H1 (cell line): ENCODE data around the gene MBTPS1. TPM values are rescaled to one million over a fixed set of nuclear protein-coding genes. Genes with fewer than 3 reads are reported as not detected.

ENCODE experiments used
- CTCF ChIA-PET: fragments of 300-600 bp; sonication (Branson Sonifier 250); formaldehyde crosslinking; loops from one replicate; lab custom pipeline; 2021; ENCODE audit not compliant: partially characterized antibody; lab: Charles Lee
- POLR2A ChIA-PET: fragments of 300-600 bp; sonication (Branson Sonifier 250); formaldehyde crosslinking; loops from one replicate; lab custom pipeline; 2021; ENCODE audit warnings: inconsistent platforms; ENCODE audit not compliant: partially characterized antibody; lab: Charles Lee
- DNase-seq, 2 experiments: peaks; one replicate each; pipeline versions ENCODE4 v3.0.0 to v3.0.0-alpha.2; 2010 to 2022; ENCODE audit warnings: low spot score in 2 of 2, low read depth in 1 of 2, mixed read lengths in 1 of 2
- FAIRE-seq: peaks from 2 replicates; lab custom pipeline; 2011; peaks lifted over from hg19 to GRCh38; lab: Jason Lieb, UNC
- H2AFZ ChIP-seq: 2 replicates; pipeline ENCODE4 v1.8.1; 2012; ENCODE audit warnings: low read length, inconsistent platforms
- H2AK5ac ChIP-seq: 2 replicates; pipeline ENCODE4 v1.6.1; 2013; ENCODE audit warnings: low read depth, low read length
- H2BK120ac ChIP-seq: replicated peaks from 2 replicates; pipeline ENCODE3; 2013; ENCODE audit warnings: low read depth, low read length, inconsistent platforms
- H2BK12ac ChIP-seq: 2 replicates; pipeline ENCODE4 v1.6.1; 2013; ENCODE audit warnings: low read depth, low read length
- H2BK15ac ChIP-seq: 2 replicates; pipeline ENCODE4 v1.6.1; 2013; ENCODE audit warnings: low read length
- H2BK20ac ChIP-seq: 2 replicates; pipeline ENCODE4 v1.6.1; 2013; ENCODE audit warnings: low read length
- H2BK5ac ChIP-seq: 2 replicates; pipeline ENCODE4 v1.6.1; 2013; ENCODE audit warnings: low read depth, low read length
- H3K14ac ChIP-seq: 2 replicates; pipeline ENCODE4 v1.6.1; 2013; ENCODE audit warnings: inconsistent platforms; ENCODE audit not compliant: insufficient read length
- H3K18ac ChIP-seq: 2 replicates; pipeline ENCODE4 v1.6.1; 2013; ENCODE audit warnings: low read length; ENCODE audit errors: extremely low read depth
- H3K23ac ChIP-seq: 2 replicates; pipeline ENCODE4 v1.6.1; 2013; ENCODE audit warnings: inconsistent platforms; ENCODE audit not compliant: insufficient read length
- H3K23me2 ChIP-seq: 2 replicates; pipeline ENCODE4 v1.6.1; 2013; ENCODE audit warnings: low read depth, low read length
- H3K27ac ChIP-seq: 2 replicates; pipeline ENCODE4 v1.6.1; 2011; ENCODE audit warnings: low read depth, low read length, inconsistent platforms
- H3K27me3 ChIP-seq, 4 experiments: replicated peaks in 1 of 4; 1 replicate in 1 of 4; 2 replicates in 3 of 4; pipeline versions ENCODE4 v1.6.1 to v1.8.1; 2011 to 2013; ENCODE audit warnings: low read length in 3 of 4, mild to moderate bottlenecking in 3 of 4, inconsistent platforms in 2 of 4, mixed read lengths in 2 of 4, moderate library complexity in 1 of 4; ENCODE audit not compliant: control insufficient read depth in 3 of 4, insufficient read depth in 3 of 4; ENCODE audit errors: extremely low read depth in 1 of 4
- H3K36me3 ChIP-seq, 4 experiments: 2 replicates each; pipeline versions ENCODE4 v1.6.1 to v1.8.1; 2011 to 2013; ENCODE audit warnings: mild to moderate bottlenecking in 4 of 4, low read length in 3 of 4, moderate library complexity in 2 of 4, control low read depth in 1 of 4, inconsistent platforms in 1 of 4; ENCODE audit not compliant: insufficient read depth in 4 of 4, control insufficient read depth in 2 of 4
- H3K4ac ChIP-seq: replicated peaks from 2 replicates; pipeline ENCODE3; 2013; ENCODE audit warnings: low read length, low read depth, mixed read lengths, inconsistent platforms; ENCODE audit not compliant: insufficient read length
- H3K4me1 ChIP-seq, 4 experiments: replicated peaks in 1 of 4; 1 replicate in 1 of 4; 2 replicates in 3 of 4; pipeline versions ENCODE4 v1.6.1 to v1.8.1; 2011 to 2013; ENCODE audit warnings: low read length in 3 of 4, inconsistent platforms in 2 of 4, mixed read lengths in 1 of 4; ENCODE audit not compliant: insufficient read depth in 4 of 4, control insufficient read depth in 3 of 4
- H3K4me2 ChIP-seq, 2 experiments: 2 replicates each; pipeline versions ENCODE4 v1.6.1 to v1.8.1; 2011 to 2013; ENCODE audit warnings: low read depth in 2 of 2, low read length in 2 of 2, control low read depth in 1 of 2, inconsistent platforms in 1 of 2, mild to moderate bottlenecking in 1 of 2; ENCODE audit not compliant: insufficient read depth in 1 of 2
- H3K4me3 ChIP-seq, 4 experiments: fragments of 200-600, 300-600 bp in 1 of 4; sonication (generic), shearing (Covaris generic), sonication (Bioruptor Twin) in 1 of 4; 2 replicates each; pipeline versions ENCODE4 v1.5.1 to v1.8.1; 2011 to 2016; ENCODE audit warnings: low read length in 4 of 4, low read depth in 3 of 4, control low read depth in 2 of 4, inconsistent platforms in 2 of 4, mild to moderate bottlenecking in 2 of 4, mixed read lengths in 1 of 4, moderate library complexity in 1 of 4; ENCODE audit not compliant: insufficient read depth in 2 of 4; ENCODE audit errors: extremely low read depth in 1 of 4
- H3K56ac ChIP-seq: replicated peaks from 2 replicates; pipeline ENCODE3; 2013; ENCODE audit warnings: low read depth, mild to moderate bottlenecking, mixed read lengths, low read length, inconsistent platforms; ENCODE audit not compliant: insufficient read length
- H3K79me1 ChIP-seq: 2 replicates; pipeline ENCODE4 v1.6.1; 2013; ENCODE audit warnings: low read depth, low read length, control low read depth
- H3K79me2 ChIP-seq, 2 experiments: 2 replicates each; pipeline versions ENCODE4 v1.6.1 to v1.8.1; 2012 to 2013; ENCODE audit warnings: low read length in 2 of 2, mild to moderate bottlenecking in 2 of 2, inconsistent platforms in 1 of 2; ENCODE audit not compliant: insufficient read depth in 2 of 2, control insufficient read depth in 1 of 2
- H3K9ac ChIP-seq, 4 experiments: replicated peaks in 1 of 4; 1 replicate in 1 of 4; 2 replicates in 3 of 4; pipeline versions ENCODE4 v1.6.1 to v1.8.1; 2011 to 2013; ENCODE audit warnings: low read depth in 3 of 4, low read length in 3 of 4, control low read depth in 2 of 4, mild to moderate bottlenecking in 2 of 4, moderate library complexity in 2 of 4, inconsistent platforms in 1 of 4; ENCODE audit errors: extremely low read depth in 1 of 4
- H3K9me3 ChIP-seq, 2 experiments: 2 replicates each; pipeline versions ENCODE4 v1.6.1 to v1.8.1; 2012 to 2013; ENCODE audit warnings: mild to moderate bottlenecking in 2 of 2, moderate library complexity in 2 of 2, control low read depth in 1 of 2, inconsistent platforms in 1 of 2, low read depth in 1 of 2, low read length in 1 of 2, mixed read lengths in 1 of 2; ENCODE audit not compliant: insufficient read depth in 2 of 2
- H4K20me1 ChIP-seq, 2 experiments: replicated peaks in 1 of 2; 2 replicates each; pipeline versions ENCODE3 to v1.8.1; 2011 to 2013; ENCODE audit warnings: inconsistent platforms in 2 of 2, low read length in 2 of 2, mild to moderate bottlenecking in 1 of 2; ENCODE audit not compliant: insufficient read depth in 2 of 2, control insufficient read depth in 1 of 2
- H4K5ac ChIP-seq: 2 replicates; pipeline ENCODE4 v1.6.1; 2013; ENCODE audit warnings: low read length, low read depth, mixed read lengths, inconsistent platforms; ENCODE audit not compliant: insufficient read length
- H4K8ac ChIP-seq: 2 replicates; pipeline ENCODE4 v1.8.0; 2013; ENCODE audit warnings: mild to moderate bottlenecking, moderate library complexity, low read length, inconsistent platforms; ENCODE audit not compliant: insufficient read depth; ENCODE audit errors: extremely low read depth
- H4K91ac ChIP-seq: replicated peaks from 2 replicates; pipeline ENCODE3; 2013; ENCODE audit warnings: low read length, mixed read lengths, inconsistent platforms; ENCODE audit not compliant: insufficient read length
- ATF2 ChIP-seq: IDR thresholded peaks from 2 replicates; pipeline ENCODE4 v1.6.1; 2012; ENCODE audit warnings: low read length, inconsistent platforms
- CEBPB ChIP-seq: IDR thresholded peaks from 2 replicates; pipeline ENCODE4 v1.6.1; 2012; ENCODE audit warnings: low read depth, low read length
- CHD2 ChIP-seq: IDR thresholded peaks from 2 replicates; pipeline ENCODE4 v1.6.1; 2012; ENCODE audit warnings: low read length, improper control_type of control experiment
- CTBP2 ChIP-seq: IDR thresholded peaks from 2 replicates; pipeline ENCODE4 v1.7.0; 2011; ENCODE audit warnings: borderline replicate concordance, mild to moderate bottlenecking, moderate library complexity, mixed read lengths, low read length; ENCODE audit not compliant: insufficient read depth, insufficient read length
- EGR1 ChIP-seq: IDR thresholded peaks from 2 replicates; pipeline ENCODE4 v1.6.1; 2011; ENCODE audit warnings: low read depth, low read length, borderline replicate concordance
- JUND ChIP-seq: IDR thresholded peaks from 2 replicates; pipeline ENCODE4 v1.6.1; 2011; ENCODE audit warnings: mild to moderate bottlenecking, improper control_type of control experiment, low read length
- SAP30 ChIP-seq: fragments of 300-600 bp; sonication (generic); IDR thresholded peaks from 2 replicates; pipeline ENCODE4 v1.7.1; 2012; ENCODE audit warnings: low read length, moderate library complexity, mild to moderate bottlenecking, inconsistent platforms; ENCODE audit not compliant: insufficient read depth, insufficient replicate concordance
- SP4 ChIP-seq: IDR thresholded peaks from 2 replicates; pipeline ENCODE4 v1.6.1; 2012; ENCODE audit warnings: low read length, inconsistent platforms
- TAF1 ChIP-seq: IDR thresholded peaks from 2 replicates; pipeline ENCODE4 v1.6.1; 2011; ENCODE audit warnings: mild to moderate bottlenecking, low read depth, low read length
- TAF7 ChIP-seq: optimal IDR thresholded peaks from 2 replicates; pipeline ENCODE3; 2011; ENCODE audit warnings: low read depth, mild to moderate bottlenecking, inconsistent platforms, low read length, moderate library complexity, borderline replicate concordance
- WGBS, 2 experiments: shearing (Covaris generic) in 1 of 2; methylation state at CpG; one replicate each; pipeline versions ENCODE4 v1.1.6 to v1.1.7; 2013 to 2015; ENCODE audit warnings: low lambda C conversion rate in 2 of 2, mixed read lengths in 2 of 2, inconsistent platforms in 1 of 2, low coverage in 1 of 2, missing lambda C conversion rate in 1 of 2; ENCODE audit not compliant: insufficient replicate concordance in 2 of 2, insufficient coverage in 1 of 2, insufficient read length in 1 of 2; ENCODE audit errors: extremely low coverage in 1 of 2, missing lambda C conversion rate in 1 of 2; 5-methylcytosine and 5-hydroxymethylcytosine counted together
- polyA plus RNA-seq, 7 experiments: library from polyadenylated mRNA; depleted of rRNA in 3 of 7; stranded (reverse) in 5 of 7; unstranded in 2 of 7; fragments of >200 nt in 5 of 7; fragments of 200-250 nt in 2 of 7; gene quantifications; 1 replicate in 5 of 7; 2 replicates in 1 of 7; 4 replicates in 1 of 7; pipeline versions ENCODE4 v1.2.1 to v1.2.3, GENCODE V29; 2011 to 2013; ENCODE audit warnings: missing spikeins in 2 of 7, mixed read lengths in 2 of 7
- total RNA-seq: library from RNA; stranded (reverse); fragmentation: NEBNext Ultra II Directional; extraction: Animal tissue kit (Norgen Biotek cat#: 25700); gene quantifications from 2 replicates; pipeline ENCODE4 v1.2.1, GENCODE V29; 2021

Gene MBTPS1
- total and polyA plus RNA-seq, 2 of the 8 experiments (the other 6 are each of a cell fraction or from before 2014, with no cell fraction given) = 30.6 to 53.3 TPM

DNA sequence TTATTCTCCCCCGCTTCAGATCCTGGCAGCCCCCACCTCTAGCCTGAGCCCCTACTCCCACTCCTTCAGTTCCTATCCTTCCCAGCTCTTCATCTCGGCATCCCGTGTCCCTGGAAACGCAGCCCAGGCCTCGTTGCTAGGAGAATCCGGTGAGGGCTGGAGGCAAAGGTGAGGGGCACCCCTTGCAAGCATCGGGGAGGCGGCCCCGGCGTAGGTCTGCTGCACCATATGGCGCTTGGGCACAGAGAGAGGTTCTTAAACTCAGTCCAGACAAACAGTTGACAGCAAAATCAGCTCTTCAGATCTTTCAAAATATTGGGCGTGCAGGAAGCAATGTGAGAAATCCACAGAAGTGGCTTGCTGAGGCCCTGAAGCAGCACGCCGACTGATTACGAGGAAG, 89.1 kb downstream of the MBTPS1 start:
- DNase-seq (no peak), FAIRE-seq (no peak)
- Histone ChIP-seq H3K79me1 (no peaks in the 10 kb centered on the region), H2BK5ac (no peak overlapping the region), H4K5ac (no peak overlapping the region), H2BK120ac (no peak overlapping the region), H2AK5ac (no peak overlapping the region), H3K14ac (no peak overlapping the region), H2BK15ac (no peak overlapping the region), H4K20me1 (no peaks in the 10 kb centered on the region), H3K18ac (no peak overlapping the region), H3K9ac (no peak overlapping the region), H3K56ac (no peak overlapping the region), H2BK12ac (no peak overlapping the region), H2AFZ (no peak overlapping the region), H3K4me3 (no peak overlapping the region), H3K23me2 (no peaks in the 10 kb centered on the region; the same call in 1 of the 2 replicates), H3K9me3 (no peaks in the 10 kb centered on the region), H3K27me3 (no peaks in the 10 kb centered on the region), H4K8ac (0 out of 2 replicates have a peak overlapping the region, but pooled peaks have one; percentile 41), H3K79me2 (no peaks in the 10 kb centered on the region), H3K23ac (no peak overlapping the region), H3K4me2 (no peak overlapping the region), H3K4ac (no peak overlapping the region), H2BK20ac (no peak overlapping the region), H3K27ac (no peak overlapping the region), H3K36me3 (no peaks in the 10 kb centered on the region), H4K91ac (no peak overlapping the region), H3K4me1 (peaks cover 0 to 4% (median 2%) of the 10 kb centered on the region in 4 experiments; a peak in 4 of 7 replicates)
- ChIA-PET POLR2A (no interaction called here), CTCF (interaction anchor here (0.6 to 5.1 kb wide), 10 partner anchors 9 to 330 kb away, joined by 3 to 31 read pairs (median 4); partner anchors contain the start of gene SLC38A8)
- WGBS, 2 experiments = 91% methylated on average over 15 of the region's 15 CpGs; no CpG with 5 or more reads in 1 of the 2 experiments
- TF ChIP-seq CTBP2 (no peak), TAF1 (no peak), ATF2 (no peak), JUND (no peak), TAF7 (no peak), SAP30 (no peak), CEBPB (no peak), SP4 (no peak), EGR1 (no peak), CHD2 (no peak)
